GM18909 (cell line): ENCODE results near the gene ISLR2.

Source experiments
- ATAC-seq: cut with Tn5 transposase; IDR thresholded peaks from one replicate; pipeline ENCODE4 v1.9.1; 2021; ENCODE audit warnings: mild to moderate bottlenecking; ENCODE audit not compliant: unreplicated experiment, poor library complexity

The ISLR2 gene

GRCh38 chr15:74127954-74128784 is 2.2 kb upstream of the ISLR2 start:
- ATAC-seq = no peak

- ATAC-seq = no peak
Measured at GRCh38 chr15:74128785-74129585, 1.4 kb upstream of the ISLR2 start.

- ATAC-seq = no peak
Measured at GRCh38 chr15:74129586-74130154, 716 bp upstream of the ISLR2 start.

- no peak for ATAC-seq
Measured at GRCh38 chr15:74130849-74131627, 652 bp downstream of the ISLR2 start.

GRCh38 chr15:74131628-74132413 is 1.4 kb downstream of the ISLR2 start:
- no peak for ATAC-seq

- ATAC-seq = no peak
Measured at GRCh38 chr15:74132681-74133651, 2.6 kb downstream of the ISLR2 start.

- no peak for ATAC-seq
Measured at GRCh38 chr15:74133694-74134386, 3.5 kb downstream of the ISLR2 start.

- ATAC-seq = no peak
Measured at GRCh38 chr15:74134387-74135027, 4.1 kb downstream of the ISLR2 start.

- no peak for ATAC-seq
Measured at GRCh38 chr15:74135041-74135565, 4.7 kb downstream of the ISLR2 start.

GRCh38 chr15:74136540-74136813 is 6.1 kb downstream of the ISLR2 start:
- ATAC-seq = no peak

- ATAC-seq = no peak
Measured at GRCh38 chr15:74136814-74137536, 6.6 kb downstream of the ISLR2 start.

- ATAC-seq = no peak
Measured at GRCh38 chr15:74137537-74137894, 7.1 kb downstream of the ISLR2 start.

- ATAC-seq = no peak
Measured at GRCh38 chr15:74138642-74139041, 8.3 kb downstream of the ISLR2 start.

GRCh38 chr15:74141591-74141990 is 11.2 kb downstream of the ISLR2 start:
- no peak for ATAC-seq

GRCh38 chr15:74144153-74144775 is 13.9 kb downstream of the ISLR2 start:
- ATAC-seq = no peak

GRCh38 chr15:74146277-74146800 is 16.0 kb downstream of the ISLR2 start:
- no peak for ATAC-seq
